ENCODE measurements around the gene PCBP4. TPM values are rescaled to one million over a fixed set of nuclear protein-coding genes. Genes with fewer than 3 reads are reported as not detected.
"Not testable (repeated sequence)": the region's sequence is repeated elsewhere in the genome, so short reads cannot be mapped to it uniquely, and the experiment has no call there.

The PCBP4 gene
- polyA plus RNA-seq, 3 donors, result 11.7 to 46.0 (median 18.9) TPM

DNA sequence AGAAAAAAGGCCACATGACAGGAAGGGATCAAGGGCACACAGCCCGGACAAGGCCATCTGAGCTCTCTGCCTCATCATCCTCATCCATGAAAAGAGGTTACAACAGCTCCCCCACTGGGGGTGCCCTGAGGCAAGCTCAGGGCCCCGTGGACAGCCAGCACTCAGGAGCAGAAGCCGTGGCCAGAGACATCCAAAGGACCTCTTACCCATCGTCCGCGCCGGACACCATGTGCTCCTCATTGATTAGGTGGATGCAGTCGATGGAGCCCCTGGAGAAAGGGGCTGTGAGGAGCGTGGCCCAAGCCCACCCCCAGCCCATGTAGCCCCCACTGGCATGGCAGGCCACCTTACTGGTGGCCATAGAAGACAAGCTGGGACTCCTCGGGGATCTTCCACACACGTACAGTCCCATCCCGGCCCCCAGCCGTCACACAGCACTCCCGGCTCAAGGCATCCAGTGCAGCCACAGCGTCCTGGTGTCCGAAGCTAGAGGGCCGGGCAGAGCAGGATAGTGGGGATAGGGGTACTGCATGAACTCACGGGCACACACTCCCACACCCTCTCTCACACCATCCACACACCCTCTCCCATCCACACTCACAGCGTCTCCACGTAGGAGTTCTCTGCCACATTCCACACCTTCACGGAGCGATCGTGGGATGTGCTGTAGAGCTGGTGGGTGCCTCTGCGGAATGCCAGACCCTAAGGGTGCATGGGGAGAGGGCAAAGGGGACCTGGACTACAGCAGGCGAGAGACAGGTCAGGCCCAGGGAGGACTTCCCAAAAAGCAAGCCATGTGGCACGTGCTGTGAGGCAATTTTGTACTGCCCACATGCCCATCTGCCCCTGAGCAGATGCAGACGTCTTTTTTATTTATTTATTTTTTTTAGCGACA lies 32.0 kb downstream of the PCBP4 start:
- 92 to 93% (median 93%) methylated on average over 27 to 28 of the region's 28 CpGs for WGBS, 3 donors
- no peak overlapping the region for H3K27ac ChIP-seq (ENCODE audit: low read depth, low read length)

DNA sequence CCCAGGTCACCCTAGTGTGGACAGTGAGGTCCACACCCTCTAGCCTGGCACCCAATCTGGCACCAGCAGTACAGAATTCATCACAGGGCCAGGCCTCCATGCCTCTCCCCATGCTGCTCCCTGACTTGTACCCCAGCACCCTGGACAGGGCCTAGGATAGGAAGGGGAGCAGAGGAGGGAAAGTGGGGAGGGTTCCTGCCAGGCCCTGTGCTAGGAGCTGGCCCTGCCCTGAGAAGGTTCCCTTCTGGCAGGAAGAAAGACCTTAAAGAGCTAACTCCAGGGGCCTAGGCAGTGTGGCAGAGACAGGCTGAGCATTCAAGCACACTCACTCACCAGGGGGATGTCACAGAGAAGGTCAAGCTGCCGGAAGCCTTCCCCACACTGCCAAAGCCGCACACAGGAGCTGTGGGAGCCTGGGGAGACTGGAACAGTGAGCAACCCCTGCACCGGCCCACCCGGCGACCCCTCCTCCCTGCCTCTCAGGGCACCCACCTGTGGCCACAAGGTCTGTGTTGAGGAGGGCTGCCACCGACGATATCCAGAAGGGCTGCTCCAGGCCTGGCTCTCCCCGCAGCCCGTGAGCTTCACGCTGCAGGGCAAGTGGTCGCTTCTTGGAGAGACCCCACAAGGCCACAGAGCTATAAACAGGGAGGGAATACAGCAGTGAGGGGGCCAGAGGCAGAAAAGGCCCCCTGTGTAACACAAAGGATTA lies 33.0 kb downstream of the PCBP4 start:
- WGBS, 3 donors, result 92 to 95% (median 94%) methylated on average over 11 of the region's 11 CpGs
- H3K27ac ChIP-seq (ENCODE audit: low read depth, low read length), result no peak overlapping the region

DNA sequence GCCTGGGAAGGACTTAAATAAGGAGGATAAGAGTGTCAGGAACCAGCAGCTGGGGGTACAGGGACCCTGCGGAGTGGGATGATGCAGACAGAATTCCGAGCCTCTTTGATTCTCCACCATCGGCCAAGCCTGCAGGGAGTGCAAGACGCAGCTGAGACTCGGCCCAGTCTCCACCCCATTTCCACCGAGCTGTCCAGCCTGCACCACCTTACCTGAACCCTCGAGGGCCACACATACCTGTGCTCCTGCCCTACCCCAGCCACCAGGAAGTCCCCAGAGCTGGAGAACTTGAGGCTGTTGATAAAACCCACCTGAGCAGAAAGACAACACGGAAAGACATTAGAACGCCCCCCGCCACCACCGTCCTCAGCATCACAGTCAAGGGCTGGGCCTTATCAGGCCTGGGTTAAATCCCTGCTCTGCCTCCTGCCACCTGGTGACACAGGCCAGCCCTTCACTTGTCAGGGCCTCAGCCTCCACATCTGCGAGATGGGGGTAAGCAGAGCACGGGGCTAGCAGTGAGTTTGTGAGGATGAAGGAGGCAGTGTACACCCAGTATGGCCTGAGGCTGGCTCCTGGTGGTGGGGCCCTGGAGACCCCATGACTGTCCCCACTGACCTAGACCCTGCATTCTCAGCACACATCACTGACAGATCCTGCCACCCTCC lies 33.6 kb downstream of the PCBP4 start:
- 91 to 96% (median 94%) methylated on average over 13 of the region's 13 CpGs for WGBS, 3 donors
- H3K27ac ChIP-seq (ENCODE audit: low read depth, low read length), result no peak overlapping the region

DNA sequence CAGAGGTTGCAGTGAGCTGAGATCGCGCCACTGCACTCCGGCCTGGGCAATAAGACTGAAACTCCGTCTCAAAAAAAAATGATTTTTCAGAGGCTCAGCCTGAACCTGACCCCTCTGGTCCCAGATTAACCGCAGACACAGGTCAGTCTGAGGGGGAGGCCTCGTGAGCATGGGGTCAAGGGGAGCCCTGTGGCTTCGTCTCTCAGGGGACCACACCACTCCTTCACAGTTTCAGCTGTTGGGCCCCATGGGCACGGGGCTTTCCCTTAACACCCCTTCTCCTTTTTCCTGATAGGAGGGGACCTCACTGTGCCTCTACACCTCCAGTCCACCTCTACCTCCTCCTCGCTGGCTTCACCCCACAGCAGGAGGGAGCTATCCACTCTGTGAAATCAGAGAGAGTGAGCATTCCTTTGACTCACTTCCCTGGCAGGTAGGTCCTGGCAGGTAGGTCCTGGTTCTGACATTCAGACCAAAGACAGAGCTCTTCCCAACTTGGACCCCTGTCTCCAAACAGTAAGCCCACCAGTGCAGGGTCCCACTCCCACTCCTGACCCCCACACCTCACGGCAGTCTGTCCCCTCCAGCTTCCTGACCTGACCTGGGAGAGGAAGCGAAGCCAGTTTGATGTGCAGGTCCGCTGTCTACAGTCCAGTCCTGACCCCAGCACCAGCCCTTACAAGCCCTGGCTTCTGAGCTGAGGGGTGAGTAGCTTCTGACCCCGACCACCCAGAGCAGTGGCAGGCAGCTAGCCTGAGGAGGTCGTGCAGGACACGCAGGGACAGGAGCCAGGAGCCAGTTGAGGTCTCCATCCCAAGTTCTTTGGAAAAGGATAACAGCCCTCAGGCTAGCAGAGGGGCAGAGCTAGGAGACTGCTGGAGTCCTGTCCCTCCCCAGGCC lies 34.5 kb downstream of the PCBP4 start:
- 92 to 95% (median 94%) methylated on average over 15 of the region's 15 CpGs for WGBS, 3 donors
- H3K27ac ChIP-seq (ENCODE audit: low read depth, low read length), result no peak overlapping the region

DNA sequence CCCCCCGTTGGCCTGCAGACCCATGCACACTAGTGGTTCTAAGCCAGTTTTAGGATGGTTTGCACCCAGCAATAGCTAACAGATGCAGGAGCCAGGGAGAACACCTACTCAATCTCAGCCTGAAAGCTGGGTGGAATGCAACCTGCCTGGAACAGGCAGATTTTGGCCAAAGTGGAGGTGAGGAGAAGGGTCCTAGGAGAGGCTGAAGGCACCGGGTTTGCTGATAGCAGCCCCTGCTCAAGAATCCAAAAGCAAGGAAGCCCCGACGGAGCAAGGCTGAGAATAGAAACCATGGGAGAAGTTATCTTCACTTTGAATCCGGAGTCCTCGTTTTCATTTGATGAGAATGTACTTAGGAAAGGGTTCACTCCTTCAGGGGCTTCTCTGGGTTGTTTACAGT lies 35.5 kb downstream of the PCBP4 start:
- no peak overlapping the region for H3K27ac ChIP-seq (ENCODE audit: low read depth, low read length)
- WGBS, 3 donors, result 92 to 95% (median 92%) methylated on average over 6 of the region's 6 CpGs

DNA sequence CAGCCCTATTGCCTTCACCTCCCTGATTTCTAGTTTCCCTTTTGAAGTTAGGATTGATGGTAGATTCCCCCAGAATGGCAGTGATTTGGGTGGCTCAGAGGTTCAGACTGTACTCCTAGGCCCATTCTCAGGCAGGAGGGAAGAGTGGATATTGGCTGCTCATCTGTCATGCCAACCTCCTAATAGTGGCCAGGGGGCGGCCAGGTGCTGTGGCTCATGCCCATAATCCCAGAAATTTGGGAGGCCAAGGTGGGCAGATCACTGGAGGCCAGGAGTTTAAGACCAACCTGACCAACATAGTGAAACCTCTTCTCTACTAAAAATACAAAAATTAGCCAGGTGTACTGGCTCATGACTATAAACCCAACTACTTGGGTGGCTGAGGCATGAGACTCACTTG lies 36.8 kb downstream of the PCBP4 start:
- WGBS, 3 donors, result 91 to 100% (median 91%) methylated on average over 1 of the region's 1 CpG
- H3K27ac ChIP-seq (ENCODE audit: low read depth, low read length), result no peak overlapping the region

DNA sequence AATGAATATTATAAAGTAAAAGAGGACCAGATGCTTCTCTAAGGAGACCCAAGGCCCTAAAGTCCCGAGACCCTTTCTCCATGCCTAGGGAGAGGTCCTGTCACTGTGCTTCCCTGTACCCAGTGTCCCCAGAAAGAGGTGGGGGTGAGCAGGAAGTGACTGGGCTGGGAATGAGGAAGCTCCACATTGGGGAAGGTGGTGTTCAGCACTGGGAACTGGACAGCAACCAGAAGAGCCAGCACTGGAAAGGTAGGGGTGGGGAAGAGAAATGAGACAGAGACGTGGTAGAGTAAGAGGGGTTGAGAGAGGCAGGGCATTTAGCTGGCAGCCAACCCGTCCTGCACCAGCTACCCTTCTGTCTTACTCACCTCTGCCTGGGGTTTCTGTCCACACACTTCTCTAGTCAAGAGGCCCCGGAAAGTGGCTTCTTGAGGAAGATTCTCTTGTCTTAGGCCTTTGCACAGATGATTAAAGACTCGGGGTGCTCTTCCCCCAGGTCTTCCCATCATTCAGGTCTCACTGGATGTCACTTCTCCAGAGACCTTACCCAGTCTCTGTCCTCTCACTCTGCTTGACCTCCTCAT lies 37.7 kb downstream of the PCBP4 start:
- no peak overlapping the region for H3K27ac ChIP-seq (ENCODE audit: low read depth, low read length)
- WGBS, 3 donors, result 74 to 81% (median 75%) methylated on average over 5 of the region's 5 CpGs

DNA sequence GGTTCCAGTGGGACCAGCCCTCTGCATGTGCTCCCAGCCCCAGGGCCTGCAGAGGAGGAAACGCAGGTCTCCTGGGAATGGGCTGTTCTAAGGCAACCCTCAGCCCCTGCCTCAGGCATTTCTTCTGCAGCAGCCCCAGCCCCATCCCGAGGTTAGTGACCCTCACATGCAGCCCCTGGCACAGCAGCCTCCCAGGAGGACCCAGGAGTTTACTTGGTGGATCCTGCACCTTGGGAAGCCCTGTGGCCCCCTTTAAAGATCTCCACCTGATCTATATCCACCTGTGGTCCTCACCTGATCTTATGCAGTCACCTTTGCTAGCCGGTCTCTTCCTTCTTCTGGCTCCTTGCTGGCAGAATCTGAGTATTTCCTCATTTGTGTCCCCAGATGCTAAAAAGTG lies 38.3 kb downstream of the PCBP4 start:
- not testable (repeated sequence) for H3K27ac ChIP-seq (ENCODE audit: low read depth, low read length)
- 70 to 89% (median 88%) methylated on average over 3 of the region's 3 CpGs for WGBS, 3 donors

DNA sequence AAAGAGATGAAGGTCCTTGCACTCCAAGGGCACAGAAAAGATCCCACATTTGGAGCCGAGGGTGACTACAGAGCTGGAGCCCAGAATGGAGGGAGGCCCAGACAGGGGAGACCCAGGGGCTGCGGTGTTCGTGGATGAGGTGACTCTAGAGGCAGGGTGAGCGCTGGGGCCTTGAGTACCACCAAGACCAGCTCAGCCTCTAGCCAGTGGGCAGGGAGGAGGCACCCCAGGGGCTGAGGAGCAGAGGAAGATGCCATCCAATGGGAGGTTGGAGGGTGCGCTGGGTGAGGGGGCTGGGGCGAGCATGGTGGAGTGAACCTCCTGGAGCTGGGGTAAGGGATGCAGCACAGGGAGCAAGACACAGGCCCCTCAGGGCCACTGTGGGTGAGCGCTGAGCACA lies 38.8 kb downstream of the PCBP4 start:
- 86 to 95% (median 95%) methylated on average over 7 of the region's 7 CpGs for WGBS, 3 donors
- no peak overlapping the region for H3K27ac ChIP-seq (ENCODE audit: low read depth, low read length)

DNA sequence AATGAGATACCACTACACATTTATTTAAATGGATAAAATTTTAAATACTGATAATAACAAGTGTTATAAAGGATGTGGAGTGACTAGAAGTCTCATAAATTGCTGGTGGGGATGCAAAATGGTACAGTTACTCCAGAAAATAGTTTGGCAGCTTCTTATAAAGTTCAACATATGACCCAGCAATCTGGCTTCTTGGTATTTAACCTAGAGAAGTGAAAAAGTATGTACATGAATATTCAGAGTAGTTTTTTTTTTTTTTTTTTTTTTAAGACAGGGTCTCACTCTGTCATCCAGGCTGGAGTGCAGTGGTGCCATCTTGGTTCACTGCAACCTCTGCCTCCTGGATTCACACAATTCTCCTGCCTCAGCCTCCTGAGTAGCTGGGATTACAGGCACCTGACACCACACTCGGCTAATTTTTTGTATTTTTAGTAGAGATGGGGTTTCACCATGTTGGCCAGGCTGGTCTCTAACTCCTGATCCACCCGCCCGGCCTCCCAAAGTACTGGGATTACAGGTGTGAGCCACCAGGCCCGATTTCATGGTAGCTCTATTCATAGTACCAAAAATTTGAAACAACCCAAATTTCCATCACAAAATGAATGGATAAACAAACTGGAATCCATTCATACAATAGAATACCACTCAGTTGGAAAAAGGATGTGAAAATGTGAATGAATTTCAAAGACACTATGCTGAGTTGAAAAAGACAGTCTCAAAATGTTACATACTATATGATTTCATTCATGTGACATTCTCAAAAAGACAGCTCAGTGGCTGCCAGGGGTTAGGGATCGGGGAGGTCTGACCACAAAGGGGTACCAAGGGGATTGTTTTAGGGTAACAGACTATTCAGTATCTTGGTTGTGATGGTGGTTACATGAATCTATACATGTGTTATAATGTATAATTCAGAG lies 39.9 kb downstream of the PCBP4 start:
- no peak overlapping the region for H3K27ac ChIP-seq (ENCODE audit: low read depth, low read length)
- 87 to 93% (median 90%) methylated on average over 5 of the region's 5 CpGs for WGBS, 3 donors

DNA sequence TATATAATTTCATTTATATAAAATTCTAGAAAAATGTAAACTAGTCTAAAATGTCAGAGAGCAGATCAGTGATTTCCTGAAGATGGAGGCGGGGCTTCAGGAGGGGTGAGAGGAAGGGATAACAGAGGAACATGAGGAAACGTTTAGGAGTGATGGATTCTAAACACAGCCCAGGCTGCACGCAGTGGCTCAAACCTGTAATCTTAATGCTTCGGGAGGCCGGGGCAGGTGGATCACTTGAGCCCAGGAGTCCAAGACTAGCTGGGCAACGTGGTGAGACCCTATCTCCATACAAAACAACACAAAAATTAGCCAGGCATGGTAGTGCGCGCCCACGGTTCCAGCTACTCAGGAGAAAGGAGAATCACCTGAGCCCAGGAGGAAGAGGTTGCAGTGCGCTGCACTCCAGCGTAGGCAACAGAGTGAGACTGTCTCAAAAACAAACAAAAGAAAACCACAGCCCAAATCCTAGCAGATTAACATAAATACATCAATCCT lies 46.1 kb downstream of the PCBP4 start:
- no peak overlapping the region for H3K27ac ChIP-seq (ENCODE audit: low read depth, low read length)
- WGBS, 3 donors, result 74 to 85% (median 82%) methylated on average over 11 of the region's 11 CpGs

DNA sequence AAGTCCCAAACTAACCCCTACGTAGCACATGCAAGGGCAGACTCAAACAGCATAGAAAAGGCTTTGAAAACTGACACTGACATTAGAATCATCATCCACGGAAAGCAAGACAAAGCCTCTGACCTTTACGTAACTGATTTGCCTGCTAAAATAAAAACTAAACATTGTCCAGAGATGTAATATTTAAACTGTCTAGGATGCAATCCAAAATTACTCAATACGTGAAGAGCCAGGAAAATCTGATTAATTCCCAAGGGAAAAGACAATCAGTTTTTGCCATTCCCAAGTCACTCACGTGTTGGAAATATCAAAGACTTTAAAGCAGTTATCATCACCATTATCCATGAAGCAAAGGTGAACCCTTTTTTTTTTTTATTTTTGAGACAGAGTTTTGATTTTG lies 50.8 kb downstream of the PCBP4 start:
- 45 to 51% (median 50%) methylated on average over 5 of the region's 5 CpGs for WGBS, 3 donors
- no peak overlapping the region for H3K27ac ChIP-seq (ENCODE audit: low read depth, low read length)

DNA sequence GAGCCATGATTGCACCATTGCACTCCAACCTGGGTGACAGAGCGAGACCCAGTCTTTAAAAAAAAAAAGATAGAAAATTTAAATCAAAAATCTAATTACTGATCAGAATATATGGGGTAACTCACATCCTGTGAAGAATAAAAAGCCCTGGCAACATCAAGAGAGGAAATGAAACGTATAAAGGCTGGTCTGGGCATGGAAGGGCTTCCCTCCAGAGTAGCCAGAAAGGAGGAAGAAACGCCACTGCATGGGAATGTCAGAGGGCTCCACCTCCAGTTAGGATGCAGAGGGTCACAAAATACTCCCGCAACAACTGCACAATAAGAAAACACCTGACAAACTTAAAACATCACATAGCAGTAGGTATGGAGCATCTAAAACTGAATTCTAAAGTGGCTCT lies 59.2 kb downstream of the PCBP4 start:
- WGBS, 3 donors, result 71 to 87% (median 77%) methylated on average over 4 of the region's 4 CpGs
- no peak overlapping the region for H3K27ac ChIP-seq (ENCODE audit: low read depth, low read length)
